ENCODE measurements around the gene G6PC2.

The G6PC2 gene

DNA sequence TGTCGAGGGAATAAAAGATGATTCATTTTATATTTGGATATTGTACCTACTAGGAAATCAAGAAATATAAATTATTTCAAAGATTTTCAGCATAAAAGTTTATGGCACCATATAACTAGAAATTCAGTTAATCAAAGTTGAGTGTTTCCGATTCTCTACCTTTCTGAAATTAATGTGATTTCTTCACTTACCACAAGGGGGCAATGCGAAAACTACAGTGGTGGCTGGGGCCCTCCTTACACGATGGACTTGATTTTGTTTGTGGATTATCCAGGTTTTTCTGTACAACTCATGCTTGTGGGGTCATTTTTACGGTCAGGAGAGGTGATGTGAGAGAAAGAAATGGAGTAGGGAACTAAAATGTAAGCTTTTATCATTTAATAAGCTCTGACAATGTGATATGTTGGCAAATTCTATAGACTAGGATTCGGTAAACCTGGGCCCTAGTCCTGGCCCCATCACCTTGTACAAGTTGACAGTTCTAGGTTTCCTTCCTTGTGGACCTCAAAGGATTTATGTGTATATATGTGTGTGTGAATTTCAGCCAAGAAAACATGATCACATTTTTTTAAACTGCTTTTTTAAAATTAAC lies 47.6 kb downstream of the G6PC2 start:
- peak; percentile 17 for DNase-seq (ENCODE audit: low spot score)

DNA sequence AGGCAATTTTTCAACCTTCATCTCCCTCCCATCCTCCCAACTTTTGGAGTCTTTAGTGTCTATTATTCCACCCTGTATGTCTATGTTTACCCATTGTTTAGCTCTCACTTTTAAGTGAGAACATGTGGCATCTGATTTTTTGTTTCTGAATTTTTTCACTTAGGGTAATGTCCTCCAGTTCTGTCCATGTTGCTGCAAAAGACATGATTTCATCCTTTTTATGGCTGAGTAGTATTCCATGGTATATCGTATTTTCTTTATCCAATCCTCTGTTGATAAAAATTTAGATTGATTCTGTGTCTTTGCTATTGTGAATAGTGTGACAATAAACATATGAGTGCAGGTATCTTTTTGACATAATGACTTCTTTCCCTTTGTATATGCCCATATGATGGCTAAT lies 48.2 kb downstream of the G6PC2 start:
- no peak for DNase-seq (ENCODE audit: low spot score)

DNA sequence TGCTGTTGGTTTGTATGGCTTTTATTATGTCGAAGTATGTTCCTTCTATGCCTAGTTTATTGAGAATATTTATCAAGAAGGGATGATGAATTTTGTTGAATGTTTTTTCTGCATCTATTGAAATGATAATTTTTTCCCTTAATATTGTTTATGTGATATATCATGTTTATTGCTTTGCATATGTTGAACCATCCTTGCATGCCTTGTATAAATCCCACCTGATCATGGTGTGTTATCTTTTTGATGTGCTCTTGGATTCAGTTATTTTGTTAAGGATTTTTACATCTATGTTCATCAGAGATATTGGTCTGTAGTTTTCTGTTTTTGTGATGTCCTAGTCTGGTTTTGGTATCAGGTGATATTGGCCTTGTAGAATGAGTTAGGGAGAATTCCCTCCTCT lies 50.8 kb downstream of the G6PC2 start:
- DNase-seq (ENCODE audit: low spot score): no peak

DNA sequence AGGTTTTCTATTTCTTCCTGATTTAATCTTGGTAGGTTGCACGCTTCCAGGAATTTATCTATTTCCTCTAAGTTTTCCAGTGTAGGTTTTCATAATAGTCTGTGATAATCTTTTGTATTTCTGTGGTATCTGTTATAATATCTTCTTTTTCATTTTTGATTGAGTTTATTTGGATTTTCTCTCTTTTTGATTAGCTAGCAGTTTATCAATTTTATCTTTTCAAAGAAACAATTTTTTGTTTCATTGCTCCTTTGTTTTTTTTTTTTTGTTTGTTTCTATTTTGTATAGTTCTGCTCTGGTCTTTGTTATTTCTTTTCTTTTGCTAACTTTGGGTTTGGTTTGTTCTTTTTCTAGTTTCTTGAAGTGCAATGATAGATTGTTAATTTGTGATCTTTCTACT lies 51.3 kb downstream of the G6PC2 start:
- no peak for DNase-seq (ENCODE audit: low spot score)

DNA sequence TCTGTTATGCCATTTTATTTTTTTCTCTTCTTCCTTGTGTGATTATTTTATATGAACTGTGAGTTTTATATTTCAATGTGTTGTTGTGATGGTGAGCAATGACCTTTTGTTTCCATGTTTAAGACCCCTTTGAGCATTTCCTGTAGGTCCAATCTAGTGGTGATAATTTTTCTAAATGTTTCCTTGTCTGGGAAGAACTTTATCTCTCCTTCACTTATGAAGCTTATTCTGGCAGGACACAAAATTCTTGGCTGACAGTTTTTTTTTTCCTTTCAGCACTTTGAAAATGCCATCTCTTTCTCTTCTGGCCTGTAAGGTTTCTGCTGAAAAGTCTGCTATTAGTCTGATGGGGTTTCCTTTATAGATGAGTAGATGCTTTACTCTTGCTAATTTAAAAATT lies 53.2 kb downstream of the G6PC2 start:
- no peak for DNase-seq (ENCODE audit: low spot score)

DNA sequence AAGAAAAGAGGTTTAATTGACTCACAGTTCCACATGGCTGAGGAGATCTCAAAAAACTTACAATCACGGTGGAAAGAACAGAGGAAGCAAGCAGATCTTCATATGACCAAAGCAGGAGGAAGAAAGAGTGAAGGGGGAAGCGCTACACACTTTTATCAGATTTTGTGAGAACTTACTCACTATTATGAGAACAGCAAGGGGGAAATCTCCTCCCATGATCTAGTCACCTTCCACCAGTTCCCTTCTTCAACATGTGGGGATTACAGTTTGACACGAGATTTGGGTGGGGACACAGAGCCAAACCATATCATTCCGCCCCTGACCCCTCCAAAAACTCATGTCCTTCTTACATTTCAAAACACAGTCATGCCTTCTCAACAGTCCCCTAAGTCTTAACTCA lies 54.2 kb downstream of the G6PC2 start:
- no peak for DNase-seq (ENCODE audit: low spot score)

DNA sequence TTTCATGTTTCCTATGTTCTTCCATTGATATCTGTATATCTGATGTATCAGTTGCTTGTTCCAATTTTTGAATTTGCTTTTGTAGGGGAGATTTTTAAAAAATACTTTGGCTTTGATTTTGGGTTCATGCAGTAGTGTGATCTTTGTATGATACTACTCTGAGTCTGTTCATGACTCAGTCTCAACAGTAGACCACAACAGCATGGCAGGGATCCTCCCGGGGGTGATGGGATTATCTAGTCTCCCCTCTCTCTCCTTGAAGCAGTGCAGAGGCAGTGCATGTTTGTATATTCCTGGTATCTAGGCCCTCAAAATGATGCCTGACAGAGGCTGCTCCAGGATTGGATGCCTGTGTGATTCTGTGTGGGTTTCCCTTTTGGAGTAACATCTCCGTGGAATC lies 55.3 kb downstream of the G6PC2 start:
- no peak for DNase-seq (ENCODE audit: low spot score)
